AG04450 (cell line): ENCODE results near the gene SLC6A19. TPM values are rescaled to one million over a fixed set of nuclear protein-coding genes. Genes with fewer than 3 reads are reported as not detected.

Experiments
- CTCF ChIA-PET: fragments of 300-600, 350-600 bp; formaldehyde crosslinking; extraction: SDS; loops from one replicate; lab custom pipeline; 2022; ENCODE audit warnings: antibody characterized with exemption, inconsistent platforms; lab: Charles Lee
- POLR2A ChIA-PET: fragments of 350-600 bp; formaldehyde crosslinking; extraction: SDS; loops from one replicate; lab custom pipeline; 2021; ENCODE audit warnings: antibody characterized with exemption, inconsistent platforms; lab: Yijun Ruan, JAX
- DNase-seq: peaks from one replicate; pipeline ENCODE4 v3.0.0-alpha.2; 2011; ENCODE audit warnings: low read depth, low spot score
- H3K27ac ChIP-seq: one replicate; pipeline ENCODE4 v1.5.1; 2012; ENCODE audit warnings: low read depth, low read length, control low read depth
- H3K27me3 ChIP-seq: one replicate; pipeline ENCODE4 v1.6.0; 2012; ENCODE audit warnings: low read length; ENCODE audit not compliant: control insufficient read depth, insufficient read depth
- H3K4me3 ChIP-seq: 2 replicates; pipeline ENCODE4 v1.5.1; 2011; ENCODE audit warnings: mild to moderate bottlenecking, low read depth, low read length, control low read depth
- H3K9me3 ChIP-seq: 2 replicates; pipeline ENCODE4 v1.5.1; 2012; ENCODE audit warnings: low read length; ENCODE audit not compliant: control insufficient read depth, insufficient read depth
- CTCF ChIP-seq: IDR thresholded peaks from 2 replicates; pipeline ENCODE4 v1.5.1; 2011; ENCODE audit warnings: low read depth, low read length, control low read depth, inconsistent platforms
- polyA plus RNA-seq: library from polyadenylated mRNA; depleted of rRNA; stranded (reverse); fragments of >200 nt; gene quantifications from 2 replicates; pipeline ENCODE4 v1.2.3, GENCODE V29; 2011

SLC6A19 gene
- polyA plus RNA-seq, 1 experiment: not detected

DNA sequence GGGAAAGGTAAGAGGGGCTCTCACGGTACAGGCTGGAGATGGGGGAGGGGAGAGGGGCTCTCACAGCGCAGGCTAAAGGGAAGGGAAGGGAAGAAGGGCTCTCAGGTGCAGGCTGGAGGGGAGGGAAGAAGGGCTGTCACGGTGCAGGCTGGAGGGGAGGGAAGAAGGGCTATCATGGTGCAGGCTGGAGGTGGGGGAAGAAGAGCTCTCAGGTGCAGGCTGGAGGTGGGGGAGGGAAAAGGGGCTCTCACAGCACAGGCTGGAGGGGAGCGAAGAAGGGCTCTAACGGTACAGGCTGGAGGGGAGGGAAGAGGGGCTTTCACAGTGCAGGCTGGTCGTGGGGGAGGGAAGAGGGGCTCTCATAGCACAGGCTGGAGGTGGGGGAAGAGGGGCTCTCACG, 28.4 kb downstream of the SLC6A19 start:
- no peak for DNase-seq
- Histone ChIP-seq H3K27me3 (no peaks in the 10 kb centered on the region), H3K27ac (no peak overlapping the region), H3K9me3 (peaks cover 89% of the 10 kb centered on the region), H3K4me3 (no peak overlapping the region)
- ChIA-PET POLR2A (no interaction called here), CTCF (no interaction called here)
- no peak for TF ChIP-seq CTCF

DNA sequence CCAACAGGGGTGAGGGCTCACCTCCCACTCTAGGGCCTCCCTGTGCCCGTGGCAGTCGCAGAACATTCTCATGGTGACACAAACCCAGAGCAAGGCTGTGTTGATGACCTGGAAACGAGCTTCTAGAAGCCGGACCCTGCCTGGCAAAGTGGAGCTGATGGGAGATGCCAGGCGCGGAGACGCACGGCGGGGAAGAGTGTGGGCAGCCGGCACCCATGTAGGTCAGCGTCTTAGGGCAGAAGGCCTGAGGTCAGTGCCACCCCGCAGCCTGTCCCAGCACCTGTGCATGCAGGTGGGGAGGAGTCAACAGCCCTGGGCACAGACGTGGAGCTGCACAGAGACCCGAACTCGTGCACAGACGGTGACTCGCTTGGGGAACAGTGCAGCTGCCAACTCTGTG, 29.2 kb downstream of the SLC6A19 start:
- ChIA-PET CTCF (no interaction called here), POLR2A (no interaction called here)
- H3K27ac ChIP-seq: no peak overlapping the region
- no peak overlapping the region for H3K4me3 ChIP-seq
- no peak for TF ChIP-seq CTCF
- H3K9me3 ChIP-seq: peaks cover 89% of the 10 kb centered on the region
- DNase-seq: no peak
- H3K27me3 ChIP-seq: no peaks in the 10 kb centered on the region

- Histone ChIP-seq H3K4me3 (no peak overlapping the region), H3K27ac (no peak overlapping the region), H3K9me3 (peaks cover 83% of the 10 kb centered on the region), H3K27me3 (no peaks in the 10 kb centered on the region)
- TF ChIP-seq CTCF: no peak
- ChIA-PET CTCF (no interaction called here), POLR2A (no interaction called here)
- DNase-seq: no peak
Observed at GRCh38 chr5:1231354-1231905, 30.0 kb downstream of the SLC6A19 start.

- CTCF ChIA-PET: no interaction called here
- TF ChIP-seq CTCF: no peak
Observed at GRCh38 chr5:1232780-1233179, 31.4 kb downstream of the SLC6A19 start.

GRCh38 chr5:1235379-1235778, 34.0 kb downstream of the SLC6A19 start:
- TF ChIP-seq CTCF: no peak
- no peaks in the 10 kb centered on the region for H3K27me3 ChIP-seq
- peaks cover 86% of the 10 kb centered on the region for H3K9me3 ChIP-seq
- H3K4me3 ChIP-seq: no peak overlapping the region
- H3K27ac ChIP-seq: no peak overlapping the region
- ChIA-PET POLR2A (no interaction called here), CTCF (no interaction called here)
- DNase-seq: no peak

More at GRCh38 chr5:1232780-1233179, 31.4 kb downstream of the SLC6A19 start:
- POLR2A ChIA-PET: no interaction called here
- DNase-seq: no peak
- Histone ChIP-seq H3K9me3 (peaks cover 88% of the 10 kb centered on the region), H3K27me3 (no peaks in the 10 kb centered on the region), H3K27ac (no peak overlapping the region), H3K4me3 (no peak overlapping the region)
